ENCODE measurements around the gene ADCY7.

Gene ADCY7

GRCh38 chr16:50282955-50283631, 16.7 kb downstream of the ADCY7 start:
- H3K4me3 ChIP-seq (ENCODE audit: low read depth, low read length) = peak overlapping the region; percentile 32
- peak; percentile 85 for DNase-seq (ENCODE audit: low read depth)
- peak; percentile 67; the same call in 1 of the 2 replicates for TF ChIP-seq MAX (IDR thresholded peaks at IDR 0.05; ENCODE audit: low read depth, low read length)
- no peak for TF ChIP-seq CTCF (IDR thresholded peaks at IDR 0.05; ENCODE audit: low read depth, low read length)
- TF ChIP-seq POLR2A (IDR thresholded peaks at IDR 0.05; ENCODE audit: extremely low read depth, insufficient read length) = no peak
- TF ChIP-seq MYC (IDR thresholded peaks at IDR 0.05; ENCODE audit: low read depth, low read length) = 0 out of 2 replicates have a peak, but pooled peaks have one; percentile 28

GRCh38 chr16:50284131-50284911, 18.0 kb downstream of the ADCY7 start:
- peak; percentile 90 for DNase-seq (ENCODE audit: low read depth)
- TF ChIP-seq CTCF (IDR thresholded peaks at IDR 0.05; ENCODE audit: low read depth, low read length) (no peak), POLR2A (IDR thresholded peaks at IDR 0.05; ENCODE audit: extremely low read depth, insufficient read length) (no peak), MYC (IDR thresholded peaks at IDR 0.05; ENCODE audit: low read depth, low read length) (peak; percentile 82), MAX (IDR thresholded peaks at IDR 0.05; ENCODE audit: low read depth, low read length) (peak; percentile 86)
- peak overlapping the region; percentile 4 for H3K4me3 ChIP-seq (ENCODE audit: low read depth, low read length)

- DNase-seq (ENCODE audit: low read depth) = no peak
- no peak for TF ChIP-seq POLR2A (IDR thresholded peaks at IDR 0.05; ENCODE audit: extremely low read depth, insufficient read length)
- no peak for TF ChIP-seq MYC (IDR thresholded peaks at IDR 0.05; ENCODE audit: low read depth, low read length)
- no peak for TF ChIP-seq MAX (IDR thresholded peaks at IDR 0.05; ENCODE audit: low read depth, low read length)
- TF ChIP-seq CTCF (IDR thresholded peaks at IDR 0.05; ENCODE audit: low read depth, low read length) = no peak
- H3K4me3 ChIP-seq (ENCODE audit: low read depth, low read length) = no peak overlapping the region
Observed at GRCh38 chr16:50285406-50286003, 19.2 kb downstream of the ADCY7 start.

GRCh38 chr16:50286681-50287080, 20.3 kb downstream of the ADCY7 start:
- no peak for DNase-seq (ENCODE audit: low read depth)
- no peak for TF ChIP-seq MAX (IDR thresholded peaks at IDR 0.05; ENCODE audit: low read depth, low read length)
- no peak for TF ChIP-seq POLR2A (IDR thresholded peaks at IDR 0.05; ENCODE audit: extremely low read depth, insufficient read length)
- no peak for TF ChIP-seq CTCF (IDR thresholded peaks at IDR 0.05; ENCODE audit: low read depth, low read length)
- TF ChIP-seq MYC (IDR thresholded peaks at IDR 0.05; ENCODE audit: low read depth, low read length) = no peak
- H3K4me3 ChIP-seq (ENCODE audit: low read depth, low read length) = no peak overlapping the region

GRCh38 chr16:50288026-50288425, 21.7 kb downstream of the ADCY7 start:
- H3K4me3 ChIP-seq (ENCODE audit: low read depth, low read length) = no peak overlapping the region
- no peak for DNase-seq (ENCODE audit: low read depth)
- no peak for TF ChIP-seq MYC (IDR thresholded peaks at IDR 0.05; ENCODE audit: low read depth, low read length)
- no peak for TF ChIP-seq MAX (IDR thresholded peaks at IDR 0.05; ENCODE audit: low read depth, low read length)
- TF ChIP-seq CTCF (IDR thresholded peaks at IDR 0.05; ENCODE audit: low read depth, low read length) = no peak
- TF ChIP-seq POLR2A (IDR thresholded peaks at IDR 0.05; ENCODE audit: extremely low read depth, insufficient read length) = no peak
